C4-2B (cell line): ENCODE results near the gene SSH2.

Experiments used
- ZFX ChIP-seq: fragments of 450-650 bp; IDR thresholded peaks from 2 replicates; pipeline ENCODE4 v1.6.1; 2017
- TF ChIP-seq, protein P1 (sequence below): fragments of 450-650 bp; conservative IDR thresholded peaks from 2 replicates; pipeline ENCODE4 v1.5.1; 2017; ENCODE audit warnings: mild to moderate bottlenecking

DNA sequence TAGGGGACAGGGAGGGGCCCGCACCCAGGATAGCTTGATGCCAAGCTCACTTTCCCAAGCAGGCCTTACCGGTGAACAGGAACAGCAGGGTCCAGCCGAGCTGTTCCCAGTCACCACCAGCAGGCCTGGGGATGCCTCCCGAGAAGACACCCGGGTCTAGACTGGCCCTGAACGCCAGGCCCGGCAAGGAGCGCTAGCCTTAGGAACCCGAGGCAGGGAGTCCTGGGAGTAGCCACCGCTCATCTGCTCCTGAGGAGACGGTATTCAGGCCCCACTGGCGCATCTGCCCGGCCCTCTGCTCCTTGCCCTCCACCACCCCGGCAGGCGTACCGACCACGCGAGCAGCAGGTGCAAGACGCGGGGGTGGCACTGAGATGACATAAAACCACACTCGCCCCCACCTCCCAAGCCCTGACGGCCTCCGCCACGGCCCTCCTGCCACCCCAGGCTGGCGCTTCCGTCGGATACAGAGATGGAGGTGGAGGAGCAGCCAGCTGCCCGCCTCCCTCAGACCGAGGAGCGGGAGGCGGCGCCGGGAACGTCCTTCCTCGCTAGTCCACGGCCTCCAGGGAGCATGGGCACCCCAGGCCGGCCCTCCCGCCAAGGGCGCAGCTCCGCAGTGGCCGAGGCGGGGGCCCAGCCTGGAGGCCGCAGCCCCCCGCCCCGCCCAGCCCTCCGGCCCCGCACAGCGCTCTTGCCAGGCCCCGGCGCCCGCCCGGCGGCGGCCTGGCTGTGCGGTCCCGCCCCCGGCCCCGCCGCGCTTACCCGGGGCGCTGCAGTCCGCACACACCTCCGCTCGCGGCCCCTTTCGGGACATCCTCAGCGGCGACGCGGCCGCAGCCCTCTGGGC is 341.2 kb downstream of the SSH2 start:
- TF ChIP-seq, protein P1, sequence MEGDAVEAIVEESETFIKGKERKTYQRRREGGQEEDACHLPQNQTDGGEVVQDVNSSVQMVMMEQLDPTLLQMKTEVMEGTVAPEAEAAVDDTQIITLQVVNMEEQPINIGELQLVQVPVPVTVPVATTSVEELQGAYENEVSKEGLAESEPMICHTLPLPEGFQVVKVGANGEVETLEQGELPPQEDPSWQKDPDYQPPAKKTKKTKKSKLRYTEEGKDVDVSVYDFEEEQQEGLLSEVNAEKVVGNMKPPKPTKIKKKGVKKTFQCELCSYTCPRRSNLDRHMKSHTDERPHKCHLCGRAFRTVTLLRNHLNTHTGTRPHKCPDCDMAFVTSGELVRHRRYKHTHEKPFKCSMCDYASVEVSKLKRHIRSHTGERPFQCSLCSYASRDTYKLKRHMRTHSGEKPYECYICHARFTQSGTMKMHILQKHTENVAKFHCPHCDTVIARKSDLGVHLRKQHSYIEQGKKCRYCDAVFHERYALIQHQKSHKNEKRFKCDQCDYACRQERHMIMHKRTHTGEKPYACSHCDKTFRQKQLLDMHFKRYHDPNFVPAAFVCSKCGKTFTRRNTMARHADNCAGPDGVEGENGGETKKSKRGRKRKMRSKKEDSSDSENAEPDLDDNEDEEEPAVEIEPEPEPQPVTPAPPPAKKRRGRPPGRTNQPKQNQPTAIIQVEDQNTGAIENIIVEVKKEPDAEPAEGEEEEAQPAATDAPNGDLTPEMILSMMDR, result no peak
- TF ChIP-seq ZFX, result peak; percentile 81
